Endothelial cell (in vitro differentiated cells): Measurements from ENCODE around the gene KCNQ1. TPM values are rescaled to one million over a fixed set of nuclear protein-coding genes. Genes with fewer than 3 reads are reported as not detected.

ENCODE experiments used
- DNase-seq: peaks from one replicate; pipeline ENCODE4 v3.0.0; 2021; ENCODE audit warnings: low spot score
- H3K27ac Mint-ChIP-seq: one replicate; pipeline ENCODE4 v1.8.0; 2021; ENCODE audit warnings: mixed read lengths, inconsistent platforms; ENCODE audit not compliant: unreplicated experiment
- H3K27me3 Mint-ChIP-seq: one replicate; pipeline ENCODE4 v1.8.0; 2021; ENCODE audit warnings: mild to moderate bottlenecking, moderate library complexity, mixed read lengths, inconsistent platforms; ENCODE audit not compliant: unreplicated experiment
- H3K36me3 Mint-ChIP-seq: one replicate; pipeline ENCODE4 v1.8.0; 2021; ENCODE audit warnings: mild to moderate bottlenecking, low read depth, mixed read lengths, inconsistent platforms; ENCODE audit not compliant: unreplicated experiment
- H3K4me1 Mint-ChIP-seq: one replicate; pipeline ENCODE4 v1.8.0; 2021; ENCODE audit warnings: mild to moderate bottlenecking, mixed read lengths, inconsistent platforms; ENCODE audit not compliant: unreplicated experiment
- H3K4me3 Mint-ChIP-seq: one replicate; pipeline ENCODE4 v1.8.0; 2021; ENCODE audit warnings: mild to moderate bottlenecking, mixed read lengths, inconsistent platforms; ENCODE audit not compliant: unreplicated experiment
- H3K9me3 Mint-ChIP-seq: one replicate; pipeline ENCODE4 v1.8.0; 2021; ENCODE audit warnings: mixed read lengths, inconsistent platforms; ENCODE audit not compliant: unreplicated experiment
- total RNA-seq: library from RNA; stranded (reverse); fragmentation: NEBNext Ultra II Directional; extraction: Animal tissue kit (Norgen Biotek cat#: 25700); gene quantifications from one replicate; pipeline ENCODE4 v1.2.1, GENCODE V29; 2021; ENCODE audit not compliant: unreplicated experiment
- TF ChIP-seq, protein P1 (sequence below): fragments of 200-600 bp; sonication (generic); IDR thresholded peaks from one replicate; pipeline ENCODE4 v1.5.0; 2021; ENCODE audit warnings: antibody characterized with exemption; ENCODE audit not compliant: unreplicated experiment

The KCNQ1 gene
- total RNA-seq, 1 donor from 2014 or later = 35.3 TPM

DNA sequence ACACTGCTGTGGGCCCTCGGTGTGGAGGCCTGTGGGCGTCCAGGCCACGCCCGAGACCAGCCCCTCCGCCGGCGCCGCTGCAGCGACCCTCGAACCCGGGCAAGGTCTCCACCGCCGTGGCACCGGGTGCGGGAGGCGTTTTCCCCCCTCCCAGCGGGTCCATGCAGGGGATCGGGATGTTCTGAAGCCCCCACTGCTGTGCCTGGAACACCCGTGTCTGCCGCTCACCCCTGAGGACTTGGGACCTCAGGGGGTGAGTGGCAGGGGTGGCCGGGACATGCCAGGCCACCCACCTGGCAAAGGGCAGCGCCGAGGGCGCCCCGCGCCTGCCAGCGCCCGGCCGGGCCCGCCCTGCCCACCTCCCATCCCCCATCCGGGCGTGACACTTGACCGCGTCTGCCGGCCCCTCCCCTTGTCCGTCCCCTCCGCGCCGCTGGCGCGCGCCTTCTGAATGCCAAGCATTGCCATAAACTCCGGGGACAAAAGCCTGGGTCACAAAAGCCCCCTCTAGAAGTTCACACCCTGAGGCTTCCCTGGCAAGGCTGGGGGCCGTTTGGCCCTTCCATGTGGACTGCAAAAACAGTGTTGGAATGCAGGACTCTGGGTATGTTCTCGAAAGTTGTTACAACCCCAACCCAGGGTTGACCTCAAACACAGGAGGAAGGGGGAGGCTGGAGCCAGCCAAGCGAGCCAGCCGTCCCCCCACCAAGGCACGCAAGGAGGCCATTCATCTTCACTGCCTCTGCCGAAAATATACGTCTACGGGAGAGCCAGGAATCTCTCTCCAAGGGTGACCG is 255.8 kb downstream of the KCNQ1 start:
- Mint-ChIP-seq H3K4me3 (peak overlapping the region; percentile 31), H3K4me1 (peaks cover 16% of the 10 kb centered on the region), H3K36me3 (peaks cover 17% of the 10 kb centered on the region), H3K9me3 (no peaks in the 10 kb centered on the region), H3K27me3 (peaks cover 19% of the 10 kb centered on the region), H3K27ac (no peak overlapping the region)
- TF ChIP-seq, protein P1, sequence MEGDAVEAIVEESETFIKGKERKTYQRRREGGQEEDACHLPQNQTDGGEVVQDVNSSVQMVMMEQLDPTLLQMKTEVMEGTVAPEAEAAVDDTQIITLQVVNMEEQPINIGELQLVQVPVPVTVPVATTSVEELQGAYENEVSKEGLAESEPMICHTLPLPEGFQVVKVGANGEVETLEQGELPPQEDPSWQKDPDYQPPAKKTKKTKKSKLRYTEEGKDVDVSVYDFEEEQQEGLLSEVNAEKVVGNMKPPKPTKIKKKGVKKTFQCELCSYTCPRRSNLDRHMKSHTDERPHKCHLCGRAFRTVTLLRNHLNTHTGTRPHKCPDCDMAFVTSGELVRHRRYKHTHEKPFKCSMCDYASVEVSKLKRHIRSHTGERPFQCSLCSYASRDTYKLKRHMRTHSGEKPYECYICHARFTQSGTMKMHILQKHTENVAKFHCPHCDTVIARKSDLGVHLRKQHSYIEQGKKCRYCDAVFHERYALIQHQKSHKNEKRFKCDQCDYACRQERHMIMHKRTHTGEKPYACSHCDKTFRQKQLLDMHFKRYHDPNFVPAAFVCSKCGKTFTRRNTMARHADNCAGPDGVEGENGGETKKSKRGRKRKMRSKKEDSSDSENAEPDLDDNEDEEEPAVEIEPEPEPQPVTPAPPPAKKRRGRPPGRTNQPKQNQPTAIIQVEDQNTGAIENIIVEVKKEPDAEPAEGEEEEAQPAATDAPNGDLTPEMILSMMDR = no peak
- peak; percentile 50 for DNase-seq

DNA sequence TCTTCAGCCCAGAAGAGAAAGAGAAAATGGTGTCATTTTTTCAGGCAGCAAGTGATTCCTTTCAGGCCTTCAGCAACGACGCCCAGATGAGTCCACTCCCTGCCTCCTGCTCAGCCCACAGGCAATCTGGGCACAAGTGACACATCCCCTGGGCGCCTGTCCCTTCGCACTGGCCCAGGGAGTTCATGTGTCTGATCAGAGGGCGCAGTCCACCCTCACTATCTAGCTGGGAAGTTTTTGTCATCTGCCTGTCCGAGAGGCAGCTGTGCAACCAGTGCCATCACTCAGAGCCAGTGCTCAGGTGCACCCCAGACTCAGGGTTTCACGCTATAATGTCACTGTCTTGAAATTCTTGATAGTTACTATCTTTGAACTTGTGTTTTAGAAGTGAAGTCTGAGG is 256.4 kb downstream of the KCNQ1 start:
- peaks cover 20% of the 10 kb centered on the region for H3K27me3 Mint-ChIP-seq
- DNase-seq = no peak
- peaks cover 16% of the 10 kb centered on the region for H3K4me1 Mint-ChIP-seq
- no peak overlapping the region for H3K27ac Mint-ChIP-seq
- TF ChIP-seq, protein P1 = no peak
- H3K9me3 Mint-ChIP-seq = no peaks in the 10 kb centered on the region
- peaks cover 19% of the 10 kb centered on the region for H3K36me3 Mint-ChIP-seq
- H3K4me3 Mint-ChIP-seq = peak overlapping the region; percentile 31

DNA sequence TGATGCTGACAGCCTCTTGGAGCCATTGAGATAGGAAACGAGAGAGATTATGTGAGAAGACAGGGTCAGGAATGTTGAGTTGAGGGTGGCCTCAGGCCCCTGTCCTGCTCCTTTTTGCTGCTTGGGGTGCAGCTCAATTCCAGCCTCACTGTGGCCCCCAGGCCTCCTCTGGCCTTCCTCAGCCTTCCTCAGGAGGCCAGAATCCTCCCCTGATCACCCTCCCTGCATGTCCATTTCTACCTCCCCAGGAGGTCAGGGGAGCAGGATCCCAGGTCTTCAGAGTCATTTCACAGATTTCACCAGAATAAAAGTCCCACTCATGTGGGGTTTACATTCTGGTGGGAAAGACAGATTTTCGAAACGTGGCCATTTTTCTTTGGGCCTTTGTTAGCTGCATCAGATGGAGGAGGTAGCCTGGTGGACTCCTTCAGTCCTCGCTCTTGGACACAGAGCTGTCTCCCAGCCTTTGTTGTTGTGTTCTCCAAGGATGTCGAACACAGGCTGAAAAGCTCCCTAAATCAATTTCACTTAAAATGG is 257.2 kb downstream of the KCNQ1 start:
- Mint-ChIP-seq H3K4me3 (no peak overlapping the region), H3K4me1 (peaks cover 16% of the 10 kb centered on the region), H3K27me3 (peaks cover 20% of the 10 kb centered on the region)

DNA sequence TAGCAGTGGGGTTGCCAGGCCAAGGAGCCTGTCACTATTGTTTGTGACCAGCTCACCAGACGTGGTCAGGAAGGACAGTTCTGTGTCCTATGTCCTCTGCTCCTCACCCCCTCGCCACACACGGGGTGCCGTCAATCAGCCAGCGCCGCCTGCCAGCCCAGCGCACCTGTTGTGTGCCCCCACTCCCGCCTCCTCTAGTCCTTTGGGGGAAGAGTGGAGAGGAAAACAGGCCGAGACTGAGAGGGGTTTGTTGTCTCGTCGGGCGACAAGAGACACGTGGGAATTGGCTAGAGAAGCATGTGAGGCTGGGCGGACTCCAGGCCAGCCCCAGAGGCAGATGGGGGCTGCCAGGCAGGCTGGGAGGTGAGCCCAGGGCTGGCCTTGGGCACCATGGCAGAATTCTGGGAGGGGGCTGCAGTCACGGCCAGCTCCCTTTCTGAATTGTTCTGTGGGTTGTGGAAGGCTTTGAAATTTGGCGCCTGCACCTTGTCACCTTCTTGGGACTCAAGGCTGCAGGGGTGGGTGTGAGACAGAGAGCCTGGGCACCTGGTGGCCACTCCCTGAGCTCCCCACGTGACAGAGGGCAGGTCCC is 258.1 kb downstream of the KCNQ1 start:
- Mint-ChIP-seq H3K27me3 (peaks cover 19% of the 10 kb centered on the region), H3K4me3 (no peak overlapping the region)
- no peak for DNase-seq

More for the DNA sequence above, 257.2 kb downstream of the KCNQ1 start:
- Mint-ChIP-seq H3K36me3 (peaks cover 19% of the 10 kb centered on the region), H3K9me3 (no peaks in the 10 kb centered on the region), H3K27ac (no peak overlapping the region)
- TF ChIP-seq, protein P1 = no peak
- DNase-seq = no peak

More for the DNA sequence above, 258.1 kb downstream of the KCNQ1 start:
- no peak overlapping the region for H3K27ac Mint-ChIP-seq
- TF ChIP-seq, protein P1 = no peak
- peaks cover 19% of the 10 kb centered on the region for H3K36me3 Mint-ChIP-seq
- no peaks in the 10 kb centered on the region for H3K9me3 Mint-ChIP-seq
- H3K4me1 Mint-ChIP-seq = peaks cover 16% of the 10 kb centered on the region
